Germinal center (tissue), 1 donor: ENCODE measurements around the gene SHLD2.
"Not testable (repeated sequence)": the region's sequence is repeated elsewhere in the genome, so short reads cannot be mapped to it uniquely, and the experiment has no call there.

ENCODE experiments used
- DNase-seq: peaks from one replicate; pipeline ENCODE4 v3.0.0; 2012; ENCODE audit warnings: mixed read lengths, low spot score

Gene SHLD2

DNA sequence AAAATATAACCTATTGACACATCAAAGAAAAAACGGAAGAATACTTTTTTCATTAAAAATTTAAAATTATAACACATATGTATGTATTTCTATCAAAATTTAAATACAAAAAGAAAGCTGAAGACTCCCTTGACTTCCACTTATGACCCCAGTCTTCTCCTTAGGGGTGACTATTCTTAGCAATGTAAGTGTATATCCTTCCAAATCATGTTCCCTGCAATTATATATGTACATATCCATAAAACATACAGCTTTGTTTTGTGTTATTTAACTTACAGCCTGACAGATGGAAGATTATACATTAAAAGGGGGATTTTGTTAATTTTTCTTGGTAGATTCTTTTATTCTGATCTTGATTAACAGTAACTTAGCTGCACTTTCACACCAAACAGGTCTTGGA is 9.5 kb upstream of the SHLD2 start:
- DNase-seq = no peak

- DNase-seq = no peak
These were observed 5.3 kb upstream of the SHLD2 start for GRCh38 chr10:87089746-87090145.

DNA sequence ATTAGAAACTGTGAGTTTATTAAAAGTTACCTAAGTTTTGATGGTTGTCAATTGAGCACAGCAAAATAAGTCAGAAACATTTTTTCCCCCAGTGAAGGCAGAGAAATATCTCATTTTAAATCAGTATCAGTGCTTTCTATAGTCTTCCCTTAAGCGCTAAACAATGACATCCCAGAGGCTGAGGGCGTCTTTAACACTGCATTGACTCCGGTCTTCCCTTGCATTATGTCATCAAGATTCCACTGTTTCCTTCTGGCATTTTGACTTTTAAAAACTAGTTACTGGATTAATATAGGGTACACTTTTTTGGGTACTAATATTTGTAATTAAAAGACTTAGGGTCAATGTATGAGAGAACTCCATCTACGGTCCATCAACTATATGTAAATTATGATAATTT is 4.2 kb upstream of the SHLD2 start:
- no peak for DNase-seq

- no peak for DNase-seq
These were observed 2.6 kb upstream of the SHLD2 start for GRCh38 chr10:87092376-87092860.

- no peak for DNase-seq
These were observed 2.0 kb upstream of the SHLD2 start for GRCh38 chr10:87092861-87093631.

GRCh38 chr10:87093632-87094372 is 1.2 kb upstream of the SHLD2 start:
- peak; percentile 56 for DNase-seq

DNA sequence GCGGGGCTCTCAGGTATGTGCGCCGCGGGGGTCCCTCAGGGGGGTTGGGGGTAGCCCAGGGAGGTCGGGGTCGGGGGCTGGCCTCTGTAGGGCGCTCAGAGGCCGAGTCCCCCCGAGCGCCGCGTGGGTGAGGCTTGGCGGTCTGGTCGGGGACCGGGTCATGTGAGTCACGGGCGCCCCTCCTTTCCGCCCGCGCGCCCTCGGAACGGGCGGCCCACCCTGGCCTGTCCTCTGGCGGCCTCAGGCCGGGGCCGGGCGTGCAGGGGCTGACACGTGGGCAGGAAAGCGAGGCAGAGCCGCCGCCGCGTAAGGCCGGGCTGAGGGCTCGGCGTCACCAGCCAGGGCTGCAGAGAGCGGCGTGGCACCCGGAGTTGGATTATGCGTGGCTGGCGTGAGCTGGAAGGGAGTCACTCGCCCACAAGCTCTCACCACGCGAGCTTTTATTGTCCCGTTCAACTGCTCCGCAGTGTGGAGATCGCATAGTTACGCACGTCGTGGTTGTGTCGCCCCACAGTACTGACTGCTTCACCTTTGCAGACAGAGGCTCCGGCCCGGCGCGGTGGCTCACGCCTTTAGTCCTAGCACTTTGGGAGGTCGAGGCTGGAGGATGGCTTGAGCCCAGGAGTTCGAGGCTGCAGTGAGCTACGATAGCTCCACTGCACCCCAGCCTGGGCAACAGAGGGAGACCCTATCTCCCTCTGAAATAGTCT is 385 bp downstream of the SHLD2 start:
- peak; percentile 65 for DNase-seq

- no peak for DNase-seq
These were observed 7.0 kb downstream of the SHLD2 start for GRCh38 chr10:87101996-87102395.

- DNase-seq = not testable (repeated sequence)
These were observed 9.7 kb downstream of the SHLD2 start for GRCh38 chr10:87104727-87105126.

GRCh38 chr10:87105446-87106124 is 10.6 kb downstream of the SHLD2 start:
- no peak for DNase-seq

DNA sequence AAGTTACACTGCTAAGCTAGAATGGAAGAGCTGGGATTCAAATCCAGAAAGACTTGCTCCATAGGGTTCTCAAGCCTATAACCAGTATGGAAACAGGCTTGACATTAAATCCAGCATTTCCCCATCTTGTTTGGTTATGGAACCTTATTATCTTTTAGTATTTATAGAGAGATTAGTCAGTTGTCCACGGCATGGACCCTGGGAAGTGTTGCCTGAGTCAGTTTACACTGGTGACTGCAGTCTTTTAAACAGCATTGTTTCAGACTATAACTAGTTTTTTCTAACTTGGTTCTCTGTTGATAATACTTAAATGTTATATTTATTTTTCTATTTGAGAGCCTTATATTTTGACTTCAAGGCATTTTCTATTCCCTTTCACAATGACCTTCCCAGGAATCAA is 23.1 kb downstream of the SHLD2 start:
- not testable (repeated sequence) for DNase-seq

- DNase-seq = not testable (repeated sequence)
These were observed 24.0 kb downstream of the SHLD2 start for GRCh38 chr10:87119029-87119428.

DNA sequence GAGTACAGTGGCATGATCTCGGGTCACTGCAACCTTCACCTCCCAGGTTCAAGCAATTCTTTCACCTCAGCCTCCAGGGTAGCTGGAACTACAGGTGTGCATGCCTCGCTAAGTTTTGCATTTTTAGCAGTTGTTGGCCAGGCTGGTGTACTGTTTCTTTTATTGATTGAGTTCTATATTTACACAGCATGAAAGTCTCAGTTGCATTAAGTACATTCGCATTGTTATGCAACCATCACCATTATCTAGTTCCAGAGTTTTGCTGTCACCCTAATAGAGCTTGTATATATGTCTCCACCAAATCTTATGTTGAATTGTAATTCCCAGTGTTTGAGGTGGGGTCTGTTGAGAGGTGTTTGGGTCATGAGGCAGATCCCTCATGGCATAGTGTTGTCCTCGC is 28.3 kb downstream of the SHLD2 start:
- not testable (repeated sequence) for DNase-seq

GRCh38 chr10:87127048-87127447 is 32.0 kb downstream of the SHLD2 start:
- DNase-seq = not testable (repeated sequence)

- DNase-seq = not testable (repeated sequence)
These were observed 32.7 kb downstream of the SHLD2 start for GRCh38 chr10:87127607-87128156.

GRCh38 chr10:87132176-87132575 is 37.2 kb downstream of the SHLD2 start:
- not testable (repeated sequence) for DNase-seq

DNA sequence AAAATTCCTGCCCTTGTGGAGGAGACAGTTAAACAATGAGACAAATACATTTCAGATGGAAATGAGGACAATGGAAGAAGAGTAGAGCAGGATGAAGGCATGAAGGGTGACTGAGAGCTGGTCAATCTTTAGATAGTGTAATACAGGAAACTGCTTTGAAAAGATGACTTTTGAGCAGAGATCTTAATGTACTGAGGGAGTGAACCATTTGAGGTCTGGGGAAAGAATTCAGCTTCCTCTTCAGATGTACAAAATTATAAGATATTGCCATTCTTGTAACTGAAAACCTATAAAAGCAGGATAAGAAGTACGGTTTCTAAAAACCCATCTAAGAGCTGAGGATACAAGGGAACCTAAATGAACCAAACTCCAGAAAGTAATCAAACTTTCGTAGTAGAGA is 38.9 kb downstream of the SHLD2 start:
- not testable (repeated sequence) for DNase-seq

DNA sequence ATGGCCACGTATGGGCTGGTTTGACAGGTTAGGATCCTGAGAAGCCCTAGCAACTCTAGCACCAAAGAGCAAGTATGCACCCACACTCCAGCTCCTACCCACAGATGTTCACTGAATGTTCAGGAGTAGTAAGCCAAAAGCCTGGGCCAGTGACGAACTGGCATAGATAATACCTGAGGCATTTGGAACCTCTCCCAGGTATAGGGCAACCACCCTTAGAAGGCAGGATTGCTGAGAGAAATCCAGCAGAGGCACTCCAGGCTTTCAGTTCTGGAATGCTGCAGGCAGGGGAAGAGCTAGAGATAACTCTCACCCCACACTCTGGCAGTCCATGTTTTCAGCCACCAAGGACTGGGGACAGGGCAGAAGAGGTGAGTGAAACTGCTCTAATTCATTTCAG is 39.4 kb downstream of the SHLD2 start:
- not testable (repeated sequence) for DNase-seq

DNA sequence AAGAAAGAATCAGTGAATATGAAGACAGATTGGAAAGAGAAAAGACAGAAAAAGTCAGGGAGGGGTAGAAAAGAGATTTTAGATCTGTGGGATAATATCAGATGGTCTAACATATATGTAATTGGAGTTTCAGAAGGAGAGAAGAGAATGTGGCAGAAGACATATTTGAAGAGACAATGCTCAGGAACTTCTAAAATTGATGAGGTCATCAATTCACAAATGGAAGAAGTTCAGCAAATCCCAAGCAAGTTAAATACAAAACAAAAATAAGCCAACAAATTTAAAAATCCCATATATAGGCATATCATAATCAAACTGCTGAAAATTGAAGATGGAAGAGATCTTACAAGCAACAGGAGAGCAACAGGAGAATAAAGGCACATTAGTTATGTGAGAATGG is 42.5 kb downstream of the SHLD2 start:
- not testable (repeated sequence) for DNase-seq

DNA sequence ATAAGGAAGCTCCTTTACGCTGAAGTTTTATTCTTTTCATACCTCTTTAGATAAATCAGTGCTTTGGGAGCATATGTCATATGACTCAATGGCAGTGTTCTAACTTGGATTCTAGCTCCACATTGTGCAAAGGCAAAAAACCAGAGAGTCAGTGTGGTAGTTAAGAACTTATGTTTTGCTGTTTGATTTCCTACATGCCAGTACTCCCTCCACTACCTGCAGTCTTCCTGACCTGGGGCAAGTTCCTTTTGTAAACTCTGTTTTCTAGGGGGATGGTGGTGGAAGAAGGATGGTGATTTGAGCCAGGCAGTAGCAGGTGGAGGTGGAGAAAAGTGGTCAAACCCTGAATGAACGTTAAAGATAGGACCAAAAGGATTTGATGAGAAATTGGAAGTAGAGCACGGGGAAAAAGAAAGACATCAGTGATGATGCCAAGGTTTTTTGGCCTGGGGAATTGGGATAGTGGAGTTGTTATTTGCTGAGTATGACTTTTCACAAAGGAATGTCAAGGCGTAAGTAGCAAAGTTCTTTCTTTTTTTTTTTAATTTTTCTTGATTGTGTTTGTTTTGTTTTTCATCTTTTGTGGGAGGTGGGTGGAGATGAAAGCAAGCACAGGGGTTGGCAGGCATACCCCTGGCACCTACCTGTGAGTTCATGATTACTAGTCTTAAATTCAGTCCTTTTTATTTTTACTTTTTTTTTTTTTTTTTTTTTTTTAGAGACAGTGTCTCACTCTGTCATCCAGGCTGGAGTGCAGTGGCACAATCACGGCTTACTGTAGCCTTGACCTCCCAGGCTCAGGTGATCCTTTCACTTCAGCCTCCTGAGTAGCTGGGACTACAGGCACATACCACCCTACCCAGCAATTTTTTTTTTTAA is 47.5 kb downstream of the SHLD2 start:
- not testable (repeated sequence) for DNase-seq

GRCh38 chr10:87143109-87143418 is 48.1 kb downstream of the SHLD2 start:
- DNase-seq = not testable (repeated sequence)
